Bone marrow (tissue), 2 donors: Measurements from ENCODE around the gene HDDC3.

Experiments used
- DNase-seq, 2 donors: peaks; one replicate each; lab custom pipeline; 2025; lab: John Stamatoyannopoulos, UW

HDDC3 gene, protein sequence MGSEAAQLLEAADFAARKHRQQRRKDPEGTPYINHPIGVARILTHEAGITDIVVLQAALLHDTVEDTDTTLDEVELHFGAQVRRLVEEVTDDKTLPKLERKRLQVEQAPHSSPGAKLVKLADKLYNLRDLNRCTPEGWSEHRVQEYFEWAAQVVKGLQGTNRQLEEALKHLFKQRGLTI

GRCh38 chr15:90931828-90932659 is at the start of gene HDDC3:
Gene HDDC3 (minus strand): TSS chr15:90932549. CDS start chr15:90932540, 9 bp downstream.
- DNase-seq = peak; percentile 70 to 76

DNA sequence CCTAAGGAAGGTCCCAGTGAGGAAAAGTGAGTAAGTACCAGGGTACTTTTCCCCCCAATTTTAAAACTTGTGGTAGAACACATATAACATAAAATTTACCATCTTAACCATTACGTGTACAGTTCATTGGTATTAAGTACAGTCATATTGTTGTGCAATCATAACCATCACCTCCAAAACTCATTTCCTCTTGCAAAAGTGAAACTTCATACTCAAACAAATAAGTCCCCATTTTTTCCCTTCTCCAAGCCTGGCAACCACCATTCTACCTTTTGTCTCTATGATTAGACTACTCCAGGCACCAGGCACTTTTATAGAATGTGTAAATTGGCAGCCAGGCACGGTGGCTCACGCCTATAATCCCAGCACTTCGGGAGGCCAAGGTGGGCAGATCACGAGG is 49.8 kb upstream of the HDDC3 start:
- DNase-seq = peak in 1 of 2 donors; percentile 34

DNA sequence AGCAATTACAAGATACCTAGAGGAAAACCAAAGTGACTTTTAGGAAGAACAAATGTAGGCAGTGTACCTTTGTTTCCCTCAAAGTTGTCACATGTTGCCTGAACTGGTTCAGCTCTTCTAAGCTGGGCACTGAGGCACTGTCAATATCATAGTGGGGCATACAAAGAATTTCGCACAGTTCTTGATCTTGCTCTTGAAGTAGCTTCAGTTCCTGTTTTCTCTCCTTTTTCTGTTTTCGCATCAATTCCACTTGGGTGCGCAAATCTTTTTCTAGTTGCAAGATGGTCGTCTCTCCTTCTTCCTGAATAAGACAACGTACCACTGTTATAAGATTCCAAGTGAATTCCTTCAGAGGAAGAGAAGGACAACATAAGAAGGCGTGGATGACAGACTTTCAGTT is 49.3 kb upstream of the HDDC3 start:
- DNase-seq = no peak

GRCh38 chr15:90979582-90979981 is 47.2 kb upstream of the HDDC3 start:
- no peak for DNase-seq

DNA sequence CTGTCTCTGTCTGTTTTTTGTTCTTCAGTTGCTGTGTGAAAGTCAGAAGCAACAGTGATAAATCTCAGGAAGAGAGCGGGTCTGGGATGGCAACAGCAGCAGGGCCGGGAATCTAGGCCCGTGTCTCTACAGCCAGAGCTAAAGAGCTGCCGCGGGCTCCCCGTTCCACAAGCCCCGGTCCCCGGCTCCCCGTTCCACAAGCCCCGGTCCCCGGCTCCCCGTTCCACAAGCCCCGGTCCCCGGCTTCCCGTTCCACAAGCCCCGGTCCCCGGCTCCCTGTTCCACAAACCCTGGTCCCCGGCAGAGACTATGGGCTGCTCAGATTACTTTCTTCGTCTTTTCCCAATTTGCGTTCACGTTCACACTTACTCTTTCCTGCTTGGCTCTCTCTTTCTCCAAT is 41.9 kb upstream of the HDDC3 start:
- no peak for DNase-seq

DNA sequence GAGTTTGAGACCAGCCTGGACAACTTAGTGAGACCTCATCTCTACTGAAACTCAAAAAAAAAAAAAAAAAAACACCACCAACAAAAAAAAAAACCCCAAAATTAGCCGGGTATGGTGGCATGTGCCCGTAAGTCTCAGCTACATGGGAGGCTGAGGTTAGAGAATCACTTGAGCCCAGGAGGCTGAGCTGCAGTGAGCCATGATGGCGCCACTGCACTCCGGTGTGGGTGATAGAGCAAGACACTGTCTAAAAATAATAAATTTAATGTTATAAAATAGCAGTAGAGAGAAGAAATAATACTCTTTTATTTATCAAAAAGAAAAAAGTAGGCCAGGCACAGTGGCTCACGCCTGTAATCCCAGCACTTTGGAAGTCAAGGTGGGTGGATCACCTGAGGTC is 39.8 kb upstream of the HDDC3 start:
- DNase-seq = no peak

DNA sequence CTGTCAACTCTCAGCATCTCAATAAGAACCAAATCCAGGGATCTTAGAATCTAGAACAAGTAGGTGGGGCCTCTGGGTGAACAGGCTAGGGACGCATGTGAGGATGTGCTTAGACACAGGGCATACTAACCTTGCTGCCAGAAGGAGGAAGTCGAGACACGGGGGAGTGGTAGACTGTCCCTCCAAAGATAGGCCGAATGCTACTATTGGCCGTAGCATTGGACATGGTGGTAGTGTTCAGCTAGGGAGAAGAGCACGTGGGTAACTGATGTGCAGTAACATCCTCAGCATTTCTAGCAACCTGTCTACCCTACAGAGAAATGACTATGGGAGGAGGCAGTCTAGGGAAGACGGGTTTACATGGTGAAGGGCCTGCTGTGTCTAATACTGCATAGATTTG is 37.9 kb upstream of the HDDC3 start:
- DNase-seq = no peak

DNA sequence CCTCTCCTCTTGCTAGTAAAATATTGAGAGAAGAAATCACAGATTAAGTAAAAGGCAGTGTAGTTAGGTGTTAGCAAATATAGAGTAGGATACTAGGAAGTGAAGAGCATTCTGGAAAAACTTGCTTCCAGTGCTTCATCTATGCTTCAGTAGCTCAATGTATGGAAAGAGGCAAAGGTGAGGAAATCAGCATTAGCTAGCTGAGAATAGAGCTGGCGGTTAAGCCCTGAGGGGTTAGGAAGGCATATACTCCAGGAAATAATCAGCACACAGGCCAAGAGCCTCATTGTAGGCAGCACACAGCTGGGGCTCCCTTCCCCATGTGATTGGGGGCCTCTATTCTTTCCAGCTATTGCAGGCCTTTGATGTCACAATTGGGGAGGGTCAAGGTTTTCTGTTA is 36.1 kb upstream of the HDDC3 start:
- no peak for DNase-seq

- DNase-seq = no peak
Observed at GRCh38 chr15:90967206-90967605, 34.9 kb upstream of the HDDC3 start.

- DNase-seq = no peak
Observed at GRCh38 chr15:90966262-90966661, 33.9 kb upstream of the HDDC3 start.

DNA sequence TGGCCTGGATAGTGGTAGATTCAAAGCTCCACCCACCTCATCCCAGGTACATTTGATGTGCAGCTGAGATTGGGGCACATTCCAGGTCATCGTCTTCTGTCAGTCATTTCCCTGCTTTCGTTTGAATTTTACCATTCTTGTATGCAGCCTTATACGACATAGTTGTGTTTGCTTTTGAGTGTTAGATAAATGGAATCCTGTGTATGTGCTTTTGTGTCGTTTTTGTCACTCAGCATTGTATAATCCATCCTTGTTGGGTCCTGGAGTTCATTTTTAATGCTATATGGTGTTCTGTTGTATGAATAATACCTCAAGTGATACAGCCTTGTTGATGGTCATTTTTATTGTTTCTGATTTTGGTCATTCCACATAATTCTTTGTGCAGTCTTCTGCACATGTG is 29.7 kb upstream of the HDDC3 start:
- DNase-seq = no peak

DNA sequence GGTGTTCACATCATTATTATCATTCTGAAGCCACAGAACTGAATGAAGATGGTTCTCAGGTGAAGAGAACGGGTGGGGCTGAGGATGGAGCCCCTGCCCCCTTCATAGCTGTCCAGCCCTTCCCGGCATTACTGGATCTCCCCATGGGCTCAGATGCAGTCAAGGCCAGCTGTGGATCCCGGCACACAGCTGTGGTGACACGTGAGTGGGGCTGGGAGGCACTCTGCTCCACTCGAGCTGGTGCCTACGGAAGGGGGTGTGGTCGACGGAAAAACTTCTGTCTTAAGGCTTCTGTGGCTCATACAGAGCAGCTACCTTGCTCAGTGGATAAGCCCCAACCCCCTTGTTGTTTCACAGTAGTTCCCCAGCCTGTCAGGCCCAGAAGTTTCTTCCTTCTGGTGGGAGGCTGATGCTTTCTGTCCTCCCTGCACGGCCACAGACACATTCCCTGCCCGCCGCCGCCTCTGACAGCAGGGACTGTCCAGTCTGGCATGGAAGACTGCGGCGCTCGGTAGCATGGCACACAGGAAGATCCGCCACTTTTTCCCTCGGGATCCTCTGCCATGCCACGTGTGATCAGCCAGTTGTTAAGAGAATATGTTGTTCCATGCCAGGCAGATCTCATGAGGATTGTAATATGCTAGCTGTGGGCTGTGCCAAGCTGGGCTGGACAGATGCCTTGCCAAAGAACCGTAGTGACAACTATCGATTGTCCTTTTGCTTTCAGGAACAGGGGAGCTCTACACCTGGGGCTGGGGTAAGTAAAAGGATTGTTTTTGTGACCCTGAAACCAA is 28.1 kb upstream of the HDDC3 start:
- DNase-seq = no peak

GRCh38 chr15:90959894-90960293 is 27.5 kb upstream of the HDDC3 start:
- no peak for DNase-seq

GRCh38 chr15:90959028-90959595 is 26.8 kb upstream of the HDDC3 start:
- no peak for DNase-seq

GRCh38 chr15:90957791-90958190 is 25.4 kb upstream of the HDDC3 start:
- no peak for DNase-seq

DNA sequence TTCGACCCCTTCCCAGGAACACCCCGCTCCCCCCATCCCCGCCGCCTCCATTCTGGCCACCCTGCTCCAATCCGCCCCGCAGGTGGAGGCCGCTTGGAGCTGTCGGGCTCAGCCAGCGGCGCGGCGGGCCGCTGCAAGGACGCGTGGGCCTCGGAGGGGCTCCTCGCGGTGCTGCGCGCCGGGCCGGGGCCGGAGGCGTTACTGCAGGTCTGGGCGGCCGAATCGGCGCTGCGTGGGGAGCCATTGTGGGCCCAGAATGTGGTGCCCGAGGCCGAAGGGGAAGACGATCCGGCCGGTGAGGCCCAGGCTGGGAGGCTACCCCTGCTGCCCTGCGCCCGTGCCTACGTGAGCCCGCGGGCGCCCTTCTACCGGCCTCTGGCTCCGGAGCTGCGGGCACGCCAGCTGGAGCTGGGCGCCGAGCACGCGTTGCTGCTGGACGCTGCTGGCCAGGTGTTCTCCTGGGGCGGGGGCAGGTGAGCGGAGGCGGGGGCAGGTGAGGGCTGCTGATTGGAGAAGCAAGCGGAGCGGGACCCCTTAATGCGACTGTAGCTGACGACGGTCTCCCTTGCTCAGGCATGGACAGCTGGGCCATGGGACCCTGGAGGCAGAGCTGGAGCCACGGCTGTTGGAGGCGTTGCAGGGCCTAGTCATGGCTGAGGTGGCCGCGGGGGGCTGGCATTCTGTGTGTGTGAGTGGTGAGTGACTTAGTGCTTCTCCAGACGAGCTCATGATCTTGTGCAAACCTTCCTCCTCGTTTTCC is 24.9 kb upstream of the HDDC3 start:
- DNase-seq = no peak

DNA sequence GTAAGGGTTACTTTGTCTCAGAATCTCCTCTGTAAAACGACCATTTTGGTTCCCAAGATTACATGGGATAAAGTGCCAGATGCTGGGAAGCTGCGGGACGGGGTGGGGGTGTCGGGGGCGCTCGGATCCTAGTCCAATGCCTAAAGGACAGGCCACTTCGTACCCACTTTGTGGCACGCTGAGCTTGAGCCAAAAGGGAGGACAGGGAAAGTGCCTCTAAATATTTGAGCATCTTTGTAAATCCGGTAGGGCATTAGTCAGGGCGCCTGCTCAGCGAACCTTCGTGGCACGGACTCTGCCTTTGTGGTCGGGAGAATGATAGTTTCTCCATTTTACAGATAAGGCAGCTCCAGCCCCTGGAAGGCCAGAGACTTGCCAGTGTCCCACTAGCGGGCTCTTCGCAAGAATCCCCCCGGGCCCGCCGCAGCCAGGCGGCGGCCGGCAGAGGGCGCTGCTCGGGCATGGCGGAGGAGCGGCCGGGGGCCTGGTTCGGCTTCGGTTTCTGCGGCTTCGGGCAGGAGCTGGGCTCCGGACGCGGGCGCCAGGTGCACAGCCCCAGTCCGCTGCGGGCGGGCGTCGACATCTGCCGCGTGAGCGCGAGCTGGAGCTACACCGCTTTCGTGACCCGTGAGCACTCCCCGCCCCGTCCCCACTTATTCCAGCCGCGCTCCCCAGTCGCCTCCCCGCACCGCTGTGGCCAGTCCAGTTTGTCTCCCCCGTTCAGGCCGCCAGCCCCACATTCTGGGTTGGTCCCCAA is 24.1 kb upstream of the HDDC3 start:
- no peak for DNase-seq

DNA sequence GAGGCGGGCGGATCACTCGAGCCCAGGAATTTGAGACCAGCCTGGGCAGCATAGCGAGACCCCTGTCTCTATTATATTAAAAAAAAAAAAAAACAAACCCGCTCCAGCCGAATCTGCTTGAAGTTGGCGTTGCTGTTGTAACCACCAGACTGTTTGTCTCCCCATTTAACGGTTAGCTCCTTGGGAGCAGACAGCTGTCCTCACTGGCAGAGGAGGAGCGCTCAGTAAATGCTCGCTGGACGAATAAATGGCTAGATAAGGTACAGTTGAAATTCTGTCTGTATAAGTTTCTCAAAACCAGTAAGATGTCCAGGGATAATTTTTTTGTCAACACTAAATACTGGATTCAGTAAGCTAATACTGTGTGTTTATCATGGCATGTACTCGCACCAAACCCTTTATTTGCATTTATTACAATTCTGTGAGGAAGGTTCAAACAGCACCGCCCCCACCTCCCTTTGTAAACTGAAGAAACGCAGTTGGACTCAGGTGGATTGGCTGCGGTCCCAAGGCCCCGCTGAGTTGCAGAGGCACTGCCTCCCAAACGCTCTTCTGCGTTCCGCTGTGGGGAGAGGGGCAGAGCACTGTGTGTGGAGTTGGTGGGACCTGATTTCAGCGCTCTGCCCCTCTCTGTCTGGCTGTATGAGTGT is 23.4 kb upstream of the HDDC3 start:
- DNase-seq = no peak

GRCh38 chr15:90954712-90955623 is 22.6 kb upstream of the HDDC3 start, which contains the start of gene RCCD1:
Gene RCCD1 (plus strand): TSS chr15:90954884. CDS start chr15:90956735, 1,851 bp downstream.
- peak; percentile 78 for DNase-seq
